ENCODE results near the gene ZNF580.

- TF ChIP-seq POLR2AphosphoS5 (IDR thresholded peaks at IDR 0.05) (no peak), CTCF (IDR thresholded peaks at IDR 0.05) (peak; percentile 40 to 66 (median 60)), POLR2A (IDR thresholded peaks at IDR 0.05) (no peak), EP300 (IDR thresholded peaks at IDR 0.05) (no peak)
Measured at GRCh38 chr19:55605637-55606470, 34.9 kb upstream of the ZNF580 start, which contains the start of gene ZNF865.

Data from sigmoid colon (tissue), 4 donors.